Hepatocyte (in vitro differentiated cells): Measurements from ENCODE around the gene GSPT1.

Experiments used
- CTCF ChIP-seq: fragments of 200-600 bp; sonication (generic); IDR thresholded peaks from 2 replicates; pipeline ENCODE4 v1.5.1; 2016; ENCODE audit warnings: antibody characterized with exemption, mild to moderate bottlenecking; ENCODE audit not compliant: poor library complexity
- EZH2phosphoT487 ChIP-seq: fragments of 200-600 bp; sonication (generic); IDR thresholded peaks from one replicate; pipeline ENCODE4 v1.6.1; 2018; ENCODE audit warnings: antibody characterized with exemption, mild to moderate bottlenecking, low read depth, moderate library complexity; ENCODE audit not compliant: unreplicated experiment, severe bottlenecking

DNA sequence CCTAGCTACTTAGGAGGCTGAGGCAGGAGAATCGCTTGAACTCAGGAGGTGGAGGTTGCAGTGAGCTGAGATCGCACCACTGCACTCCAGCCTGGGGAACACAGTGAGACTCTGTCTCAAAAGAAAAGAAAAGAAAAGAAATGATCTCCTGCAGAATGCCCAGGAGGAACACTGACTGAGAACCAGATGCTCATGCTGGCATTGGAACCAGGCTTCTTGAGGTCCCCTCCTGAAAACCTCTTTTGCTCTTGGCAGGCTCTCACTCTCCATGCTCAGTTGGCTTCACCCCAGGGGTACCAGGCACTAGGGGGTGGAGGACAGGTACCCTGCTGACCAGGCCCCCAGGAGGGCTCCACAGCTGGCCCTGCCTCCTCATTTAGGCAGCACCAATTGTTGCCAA is 40.8 kb upstream of the GSPT1 start:
- TF ChIP-seq CTCF (no peak), EZH2phosphoT487 (no peak)
